ENCODE measurements around the gene CELA3B. TPM values are rescaled to one million over a fixed set of nuclear protein-coding genes. Genes with fewer than 3 reads are reported as not detected.

Gene CELA3B
- total RNA-seq, 1 experiment from 2014 or later = not detected

DNA sequence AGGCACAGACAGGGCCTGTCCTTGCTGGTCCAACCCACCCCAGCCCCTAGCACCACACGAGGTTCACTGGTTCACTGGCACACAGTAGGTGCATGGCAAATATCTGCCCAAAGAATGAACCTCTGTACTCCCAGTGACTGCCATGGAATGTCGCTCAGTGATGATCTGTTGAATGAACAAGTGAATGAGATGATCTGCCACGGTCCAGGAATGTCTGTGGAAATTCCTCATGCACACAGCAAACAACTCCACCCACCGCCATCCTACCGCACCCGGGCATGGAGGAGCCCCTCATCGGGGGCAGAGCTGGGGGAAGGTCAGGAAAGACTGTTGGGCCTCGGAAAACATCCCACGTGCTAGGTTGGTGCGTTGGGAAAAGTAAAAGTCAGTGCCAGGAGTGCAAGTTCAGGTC lies 41.4 kb upstream of the CELA3B start:
- H2AFZ ChIP-seq (ENCODE audit: low read length) = no peak overlapping the region
- no peak overlapping the region for H3K4me2 ChIP-seq (ENCODE audit: low read depth, low read length, poor library complexity, severe bottlenecking)
- peaks cover 3% of the 10 kb centered on the region for H3K4me1 ChIP-seq (ENCODE audit: low read length)

GRCh38 chr1:21935891-21936365 lies 40.9 kb upstream of the CELA3B start:
- Histone ChIP-seq H3K79me2 (ENCODE audit: low read length) (no peaks in the 10 kb centered on the region), H3K27ac (ENCODE audit: low read length) (no peak overlapping the region), H3K9ac (ENCODE audit: low read length) (no peak overlapping the region), H3K9me3 (ENCODE audit: low read length) (no peaks in the 10 kb centered on the region), H4K20me1 (ENCODE audit: insufficient read depth, low read depth, low read length) (no peaks in the 10 kb centered on the region), H3K4me3 (ENCODE audit: low read length) (no peak overlapping the region), H3K27me3 (ENCODE audit: low read length) (no peaks in the 10 kb centered on the region), H2AFZ (ENCODE audit: low read length) (no peak overlapping the region), H3K9me2 (replicated peaks; ENCODE audit: insufficient read depth, low read length) (no peaks in the 10 kb centered on the region), H3K4me2 (ENCODE audit: low read depth, low read length, poor library complexity, severe bottlenecking) (no peak overlapping the region), H3K36me3 (ENCODE audit: insufficient read depth, low read length) (no peaks in the 10 kb centered on the region), H3K4me1 (ENCODE audit: low read length) (peaks cover 3% of the 10 kb centered on the region)
- no peak for DNase-seq

More for the DNA sequence above, 41.4 kb upstream of the CELA3B start:
- no peak overlapping the region for H3K27ac ChIP-seq (ENCODE audit: low read length)
- H3K4me3 ChIP-seq (ENCODE audit: low read length) = no peak overlapping the region
- no peaks in the 10 kb centered on the region for H3K36me3 ChIP-seq (ENCODE audit: insufficient read depth, low read length)
- no peak overlapping the region for H3K9ac ChIP-seq (ENCODE audit: low read length)
- H3K9me3 ChIP-seq (ENCODE audit: low read length) = no peaks in the 10 kb centered on the region
- H4K20me1 ChIP-seq (ENCODE audit: insufficient read depth, low read depth, low read length) = no peaks in the 10 kb centered on the region
- H3K9me2 ChIP-seq (replicated peaks; ENCODE audit: insufficient read depth, low read length) = no peaks in the 10 kb centered on the region
- no peaks in the 10 kb centered on the region for H3K27me3 ChIP-seq (ENCODE audit: low read length)
- DNase-seq = no peak
- H3K79me2 ChIP-seq (ENCODE audit: low read length) = no peaks in the 10 kb centered on the region

GRCh38 chr1:21936366-21937031 lies 40.3 kb upstream of the CELA3B start:
- Histone ChIP-seq H2AFZ (ENCODE audit: low read length) (no peak overlapping the region), H3K4me3 (ENCODE audit: low read length) (no peak overlapping the region)

DNA sequence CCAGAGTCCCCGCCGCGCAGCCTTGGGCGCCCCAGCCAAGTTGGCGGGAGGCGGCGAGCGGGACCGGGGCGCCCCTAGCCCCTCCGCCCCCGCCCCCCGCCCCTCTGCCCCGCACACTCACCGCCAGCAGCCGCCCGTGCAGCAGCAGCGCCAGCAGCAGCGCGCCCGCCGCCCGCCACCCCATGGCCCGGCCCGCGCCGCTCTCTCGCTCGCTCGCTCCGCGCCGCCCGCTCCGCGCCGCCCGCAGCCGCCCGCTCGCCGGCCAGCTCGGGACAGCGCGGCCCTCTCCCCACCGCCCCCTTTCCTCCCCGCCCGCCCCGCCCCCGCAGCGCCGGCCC lies 39.8 kb upstream of the CELA3B start, which contains the start of gene HSPG2:
TSS of gene HSPG2 (minus strand) at position 277 of the 338 bp plus-strand sequence. CDS start at position 184, 93 bp downstream.
- Histone ChIP-seq H3K79me2 (ENCODE audit: low read length) (no peaks in the 10 kb centered on the region), H3K9me3 (ENCODE audit: low read length) (no peaks in the 10 kb centered on the region), H2AFZ (ENCODE audit: low read length) (no peak within 1 kb of the TSS; the same call in 1 of the 2 replicates), H3K4me3 (ENCODE audit: low read length) (no peak within 1 kb of the TSS), H3K4me1 (ENCODE audit: low read length) (peaks cover 3% of the 10 kb centered on the region), H4K20me1 (ENCODE audit: insufficient read depth, low read depth, low read length) (no peaks in the 10 kb centered on the region), H3K9me2 (replicated peaks; ENCODE audit: insufficient read depth, low read length) (no peaks in the 10 kb centered on the region), H3K9ac (ENCODE audit: low read length) (peak within 1 kb of the TSS; percentile 38), H3K4me2 (ENCODE audit: low read depth, low read length, poor library complexity, severe bottlenecking) (peak within 1 kb of the TSS; percentile 32), H3K27me3 (ENCODE audit: low read length) (no peaks in the 10 kb centered on the region), H3K36me3 (ENCODE audit: insufficient read depth, low read length) (no peaks in the 10 kb centered on the region), H3K27ac (ENCODE audit: low read length) (no peak within 1 kb of the TSS)
- DNase-seq = no peak

More at GRCh38 chr1:21936366-21937031, 40.3 kb upstream of the CELA3B start:
- Histone ChIP-seq H3K27me3 (ENCODE audit: low read length) (no peaks in the 10 kb centered on the region), H3K9me2 (replicated peaks; ENCODE audit: insufficient read depth, low read length) (no peaks in the 10 kb centered on the region), H3K27ac (ENCODE audit: low read length) (no peak overlapping the region), H4K20me1 (ENCODE audit: insufficient read depth, low read depth, low read length) (no peaks in the 10 kb centered on the region), H3K9ac (ENCODE audit: low read length) (no peak overlapping the region), H3K36me3 (ENCODE audit: insufficient read depth, low read length) (no peaks in the 10 kb centered on the region), H3K79me2 (ENCODE audit: low read length) (no peaks in the 10 kb centered on the region), H3K9me3 (ENCODE audit: low read length) (no peaks in the 10 kb centered on the region), H3K4me1 (ENCODE audit: low read length) (peaks cover 3% of the 10 kb centered on the region), H3K4me2 (ENCODE audit: low read depth, low read length, poor library complexity, severe bottlenecking) (no peak overlapping the region)
- no peak for DNase-seq

- peak overlapping the region; percentile 38 for H3K9ac ChIP-seq (ENCODE audit: low read length)
Observed at GRCh38 chr1:21937372-21938121, 39.3 kb upstream of the CELA3B start.

GRCh38 chr1:21938732-21939538 lies 37.9 kb upstream of the CELA3B start:
- H3K9me2 ChIP-seq (replicated peaks; ENCODE audit: insufficient read depth, low read length) = no peaks in the 10 kb centered on the region
- no peaks in the 10 kb centered on the region for H3K9me3 ChIP-seq (ENCODE audit: low read length)
- H3K27ac ChIP-seq (ENCODE audit: low read length) = no peak overlapping the region
- peaks cover 3% of the 10 kb centered on the region for H3K4me1 ChIP-seq (ENCODE audit: low read length)
- H4K20me1 ChIP-seq (ENCODE audit: insufficient read depth, low read depth, low read length) = no peaks in the 10 kb centered on the region
- H3K4me2 ChIP-seq (ENCODE audit: low read depth, low read length, poor library complexity, severe bottlenecking) = no peak overlapping the region
- H3K9ac ChIP-seq (ENCODE audit: low read length) = no peak overlapping the region
- H3K79me2 ChIP-seq (ENCODE audit: low read length) = no peaks in the 10 kb centered on the region
- H2AFZ ChIP-seq (ENCODE audit: low read length) = no peak overlapping the region
- no peaks in the 10 kb centered on the region for H3K27me3 ChIP-seq (ENCODE audit: low read length)
- no peaks in the 10 kb centered on the region for H3K36me3 ChIP-seq (ENCODE audit: insufficient read depth, low read length)
- H3K4me3 ChIP-seq (ENCODE audit: low read length) = no peak overlapping the region
- no peak for DNase-seq

More at GRCh38 chr1:21937372-21938121, 39.3 kb upstream of the CELA3B start:
- no peaks in the 10 kb centered on the region for H3K9me3 ChIP-seq (ENCODE audit: low read length)
- no peaks in the 10 kb centered on the region for H3K9me2 ChIP-seq (replicated peaks; ENCODE audit: insufficient read depth, low read length)
- H3K4me2 ChIP-seq (ENCODE audit: low read depth, low read length, poor library complexity, severe bottlenecking) = peak overlapping the region; percentile 32
- no peak overlapping the region for H3K27ac ChIP-seq (ENCODE audit: low read length)
- H3K4me1 ChIP-seq (ENCODE audit: low read length) = peaks cover 3% of the 10 kb centered on the region
- H3K27me3 ChIP-seq (ENCODE audit: low read length) = no peaks in the 10 kb centered on the region
- H3K79me2 ChIP-seq (ENCODE audit: low read length) = no peaks in the 10 kb centered on the region
- H4K20me1 ChIP-seq (ENCODE audit: insufficient read depth, low read depth, low read length) = no peaks in the 10 kb centered on the region
- no peak overlapping the region for H3K4me3 ChIP-seq (ENCODE audit: low read length)
- H2AFZ ChIP-seq (ENCODE audit: low read length) = no peak overlapping the region; the same call in 1 of the 2 replicates
- no peaks in the 10 kb centered on the region for H3K36me3 ChIP-seq (ENCODE audit: insufficient read depth, low read length)
- DNase-seq = peak; percentile 68

GRCh38 chr1:21939650-21940374 lies 37.0 kb upstream of the CELA3B start:
- Histone ChIP-seq H3K9me3 (ENCODE audit: low read length) (no peaks in the 10 kb centered on the region), H3K27me3 (ENCODE audit: low read length) (no peaks in the 10 kb centered on the region), H3K9ac (ENCODE audit: low read length) (no peak overlapping the region), H4K20me1 (ENCODE audit: insufficient read depth, low read depth, low read length) (no peaks in the 10 kb centered on the region), H3K9me2 (replicated peaks; ENCODE audit: insufficient read depth, low read length) (no peaks in the 10 kb centered on the region), H3K4me1 (ENCODE audit: low read length) (peaks cover 3% of the 10 kb centered on the region), H3K4me2 (ENCODE audit: low read depth, low read length, poor library complexity, severe bottlenecking) (no peak overlapping the region), H3K36me3 (ENCODE audit: insufficient read depth, low read length) (no peaks in the 10 kb centered on the region), H3K4me3 (ENCODE audit: low read length) (no peak overlapping the region), H3K27ac (ENCODE audit: low read length) (no peak overlapping the region), H2AFZ (ENCODE audit: low read length) (no peak overlapping the region), H3K79me2 (ENCODE audit: low read length) (no peaks in the 10 kb centered on the region)
- no peak for DNase-seq
